ENCODE measurements around the gene FMN1.

- TF ChIP-seq POLR2A (IDR thresholded peaks at IDR 0.05) (no peak), CTCF (IDR thresholded peaks at IDR 0.05) (no peak), EP300 (IDR thresholded peaks at IDR 0.05) (no peak)
These were observed 6.4 kb downstream of the FMN1 start for GRCh38 chr15:33188159-33188558.
